ENCODE measurements around the gene SMYD3. TPM values are rescaled to one million over a fixed set of nuclear protein-coding genes. Genes with fewer than 3 reads are reported as not detected.

SMYD3 gene
- total and polyA plus RNA-seq, 2 donors, result 22.0 to 27.0 TPM

- H3K4me3 ChIP-seq (ENCODE audit: low read length in 2 of 2), result no peak overlapping the region
- no peaks in the 10 kb centered on the region for H3K36me3 ChIP-seq (ENCODE audit: control insufficient read depth in 2 of 2, insufficient read depth in 2 of 2, low read length in 1 of 2)
- no peaks in the 10 kb centered on the region for H3K4me1 ChIP-seq (ENCODE audit: control insufficient read depth in 2 of 2, insufficient read depth in 2 of 2, low read length in 2 of 2)
- no peaks in the 10 kb centered on the region for H3K9me3 ChIP-seq (ENCODE audit: control insufficient read depth in 2 of 2, insufficient read depth in 1 of 2, low read length in 1 of 2)
- H3K27ac ChIP-seq (ENCODE audit: low read depth in 1 of 2, low read length in 1 of 2), result no peak overlapping the region
- WGBS, result 98% methylated on average over 6 of the region's 6 CpGs
- no peak for DNase-seq (ENCODE audit: low read depth in 6 of 9, low spot score in 9 of 9)
- no peaks in the 10 kb centered on the region for H3K27me3 ChIP-seq (ENCODE audit: control insufficient read depth in 2 of 2, insufficient read depth in 1 of 2, low read length in 1 of 2)
These were observed 71.5 kb downstream of the SMYD3 start for GRCh38 chr1:246435421-246436041.

GRCh38 chr1:246434335-246434734 is 72.7 kb downstream of the SMYD3 start:
- Histone ChIP-seq H3K4me1 (ENCODE audit: control insufficient read depth in 2 of 2, insufficient read depth in 2 of 2, low read length in 2 of 2) (no peaks in the 10 kb centered on the region), H3K9me3 (ENCODE audit: control insufficient read depth in 2 of 2, insufficient read depth in 1 of 2, low read length in 1 of 2) (no peaks in the 10 kb centered on the region), H3K36me3 (ENCODE audit: control insufficient read depth in 2 of 2, insufficient read depth in 2 of 2, low read length in 1 of 2) (no peaks in the 10 kb centered on the region), H3K27ac (ENCODE audit: low read depth in 1 of 2, low read length in 1 of 2) (no peak overlapping the region), H3K4me3 (ENCODE audit: low read length in 2 of 2) (no peak overlapping the region), H3K27me3 (ENCODE audit: control insufficient read depth in 2 of 2, insufficient read depth in 1 of 2, low read length in 1 of 2) (no peaks in the 10 kb centered on the region)
- no peak for DNase-seq (ENCODE audit: low read depth in 6 of 9, low spot score in 9 of 9)
- WGBS, result 81% methylated on average over 5 of the region's 5 CpGs

GRCh38 chr1:246428542-246429308 is 78.4 kb downstream of the SMYD3 start:
- Histone ChIP-seq H3K27ac (ENCODE audit: low read depth in 1 of 2, low read length in 1 of 2) (no peak overlapping the region), H3K4me3 (ENCODE audit: low read length in 2 of 2) (no peak overlapping the region), H3K9me3 (ENCODE audit: control insufficient read depth in 2 of 2, insufficient read depth in 1 of 2, low read length in 1 of 2) (no peaks in the 10 kb centered on the region), H3K36me3 (ENCODE audit: control insufficient read depth in 2 of 2, insufficient read depth in 2 of 2, low read length in 1 of 2) (no peaks in the 10 kb centered on the region), H3K27me3 (ENCODE audit: control insufficient read depth in 2 of 2, insufficient read depth in 1 of 2, low read length in 1 of 2) (no peaks in the 10 kb centered on the region), H3K4me1 (ENCODE audit: control insufficient read depth in 2 of 2, insufficient read depth in 2 of 2, low read length in 2 of 2) (no peaks in the 10 kb centered on the region)
- 83% methylated on average over 9 of the region's 9 CpGs for WGBS
- no peak for DNase-seq (ENCODE audit: low read depth in 6 of 9, low spot score in 9 of 9)

GRCh38 chr1:246427611-246428010 is 79.5 kb downstream of the SMYD3 start:
- Histone ChIP-seq H3K4me3 (ENCODE audit: low read length in 2 of 2) (no peak overlapping the region), H3K27ac (ENCODE audit: low read depth in 1 of 2, low read length in 1 of 2) (no peak overlapping the region), H3K4me1 (ENCODE audit: control insufficient read depth in 2 of 2, insufficient read depth in 2 of 2, low read length in 2 of 2) (no peaks in the 10 kb centered on the region), H3K36me3 (ENCODE audit: control insufficient read depth in 2 of 2, insufficient read depth in 2 of 2, low read length in 1 of 2) (no peaks in the 10 kb centered on the region), H3K27me3 (ENCODE audit: control insufficient read depth in 2 of 2, insufficient read depth in 1 of 2, low read length in 1 of 2) (no peaks in the 10 kb centered on the region), H3K9me3 (ENCODE audit: control insufficient read depth in 2 of 2, insufficient read depth in 1 of 2, low read length in 1 of 2) (no peaks in the 10 kb centered on the region)
- DNase-seq (ENCODE audit: low read depth in 6 of 9, low spot score in 9 of 9), result no peak
- 93% methylated on average over 3 of the region's 3 CpGs for WGBS

GRCh38 chr1:246425895-246426294 is 81.2 kb downstream of the SMYD3 start:
- no peaks in the 10 kb centered on the region for H3K4me1 ChIP-seq (ENCODE audit: control insufficient read depth in 2 of 2, insufficient read depth in 2 of 2, low read length in 2 of 2)
- DNase-seq (ENCODE audit: low read depth in 6 of 9, low spot score in 9 of 9), result no peak
- H3K36me3 ChIP-seq (ENCODE audit: control insufficient read depth in 2 of 2, insufficient read depth in 2 of 2, low read length in 1 of 2), result no peaks in the 10 kb centered on the region
- H3K27ac ChIP-seq (ENCODE audit: low read depth in 1 of 2, low read length in 1 of 2), result no peak overlapping the region
- WGBS, result 99% methylated on average over 3 of the region's 3 CpGs
- H3K9me3 ChIP-seq (ENCODE audit: control insufficient read depth in 2 of 2, insufficient read depth in 1 of 2, low read length in 1 of 2), result no peaks in the 10 kb centered on the region
- no peaks in the 10 kb centered on the region for H3K27me3 ChIP-seq (ENCODE audit: control insufficient read depth in 2 of 2, insufficient read depth in 1 of 2, low read length in 1 of 2)
- no peak overlapping the region for H3K4me3 ChIP-seq (ENCODE audit: low read length in 2 of 2)

- DNase-seq (ENCODE audit: low read depth in 6 of 9, low spot score in 9 of 9), result no peak
- no peak overlapping the region for H3K27ac ChIP-seq (ENCODE audit: low read depth in 1 of 2, low read length in 1 of 2)
- 96% methylated on average over 7 of the region's 7 CpGs for WGBS
- H3K4me1 ChIP-seq (ENCODE audit: control insufficient read depth in 2 of 2, insufficient read depth in 2 of 2, low read length in 2 of 2), result no peaks in the 10 kb centered on the region
- H3K9me3 ChIP-seq (ENCODE audit: control insufficient read depth in 2 of 2, insufficient read depth in 1 of 2, low read length in 1 of 2), result no peaks in the 10 kb centered on the region
- no peaks in the 10 kb centered on the region for H3K36me3 ChIP-seq (ENCODE audit: control insufficient read depth in 2 of 2, insufficient read depth in 2 of 2, low read length in 1 of 2)
- H3K4me3 ChIP-seq (ENCODE audit: low read length in 2 of 2), result no peak overlapping the region
- no peaks in the 10 kb centered on the region for H3K27me3 ChIP-seq (ENCODE audit: control insufficient read depth in 2 of 2, insufficient read depth in 1 of 2, low read length in 1 of 2)
These were observed 81.8 kb downstream of the SMYD3 start for GRCh38 chr1:246425139-246425794.

GRCh38 chr1:246420300-246420699 is 86.8 kb downstream of the SMYD3 start:
- no peaks in the 10 kb centered on the region for H3K36me3 ChIP-seq (ENCODE audit: control insufficient read depth in 2 of 2, insufficient read depth in 2 of 2, low read length in 1 of 2)
- no peaks in the 10 kb centered on the region for H3K4me1 ChIP-seq (ENCODE audit: control insufficient read depth in 2 of 2, insufficient read depth in 2 of 2, low read length in 2 of 2)
- DNase-seq (ENCODE audit: low read depth in 6 of 9, low spot score in 9 of 9), result no peak
- H3K4me3 ChIP-seq (ENCODE audit: low read length in 2 of 2), result no peak overlapping the region
- H3K27ac ChIP-seq (ENCODE audit: low read depth in 1 of 2, low read length in 1 of 2), result no peak overlapping the region
- peaks cover 0 to 3% of the 10 kb centered on the region in 2 donors for H3K9me3 ChIP-seq (ENCODE audit: control insufficient read depth in 2 of 2, insufficient read depth in 1 of 2, low read length in 1 of 2)
- WGBS, result 96% methylated on average over 3 of the region's 3 CpGs
- no peaks in the 10 kb centered on the region for H3K27me3 ChIP-seq (ENCODE audit: control insufficient read depth in 2 of 2, insufficient read depth in 1 of 2, low read length in 1 of 2)

- no peak for DNase-seq (ENCODE audit: low read depth in 6 of 9, low spot score in 9 of 9)
- no peak overlapping the region for H3K27ac ChIP-seq (ENCODE audit: low read depth in 1 of 2, low read length in 1 of 2)
- WGBS, result 98% methylated on average over 19 of the region's 19 CpGs
- no peaks in the 10 kb centered on the region for H3K4me1 ChIP-seq (ENCODE audit: control insufficient read depth in 2 of 2, insufficient read depth in 2 of 2, low read length in 2 of 2)
- no peak overlapping the region for H3K4me3 ChIP-seq (ENCODE audit: low read length in 2 of 2)
- H3K27me3 ChIP-seq (ENCODE audit: control insufficient read depth in 2 of 2, insufficient read depth in 1 of 2, low read length in 1 of 2), result no peaks in the 10 kb centered on the region
- H3K36me3 ChIP-seq (ENCODE audit: control insufficient read depth in 2 of 2, insufficient read depth in 2 of 2, low read length in 1 of 2), result no peaks in the 10 kb centered on the region
- peaks cover 0 to 3% of the 10 kb centered on the region in 2 donors for H3K9me3 ChIP-seq (ENCODE audit: control insufficient read depth in 2 of 2, insufficient read depth in 1 of 2, low read length in 1 of 2)
These were observed 88.3 kb downstream of the SMYD3 start for GRCh38 chr1:246418565-246419312.

All from thymus (tissue), 11 donors.